Measurements from ENCODE around the gene CAPN12. TPM values are rescaled to one million over a fixed set of nuclear protein-coding genes. Genes with fewer than 3 reads are reported as not detected.

Gene CAPN12
- total and polyA plus RNA-seq, 2 of the 8 experiments (the other 6 are each of a cell fraction or from before 2014, with no cell fraction given), result 8.8 to 20.0 TPM

GRCh38 chr19:38740932-38741331 is 3.3 kb downstream of the CAPN12 start (continued):
- TF ChIP-seq CTBP2 (IDR thresholded peaks at IDR 0.05; ENCODE audit: borderline replicate concordance, insufficient read depth, insufficient read length, low read length) (no peak), KDM1A (IDR thresholded peaks at IDR 0.05; ENCODE audit: borderline replicate concordance, low read length) (no peak), CHD1 (IDR thresholded peaks at IDR 0.05; ENCODE audit: low read depth, low read length) (no peak), RAD21 (IDR thresholded peaks at IDR 0.05 in 1 of 2, conservative IDR thresholded peaks at IDR 0.05 in 1 of 2; ENCODE audit: low read depth in 2 of 2, low read length in 2 of 2) (no peak), TEAD4 (IDR thresholded peaks at IDR 0.05; ENCODE audit: low read depth, low read length) (no peak), CTCF (IDR thresholded peaks at IDR 0.05; ENCODE audit: control extremely low read depth in 1 of 3, insufficient read depth in 1 of 3, low read depth in 1 of 3, low read length in 3 of 3) (no peak)
